NCI-H2107 (cell line): ENCODE results near the gene TFPI2.

Experiments
- DNase-seq: peaks from one replicate; lab custom pipeline; 2025; lab: John Stamatoyannopoulos, UW

The TFPI2 gene

GRCh38 chr7:93906267-93906666, 15.7 kb upstream of the TFPI2 start, which contains the start of gene GNGT1:
GNGT1 (plus strand) TSS chr7:93906567; CDS start chr7:93906747, 180 bp downstream.
- DNase-seq = no peak

- no peak for DNase-seq
Observed at GRCh38 chr7:93902777-93903423, 12.3 kb upstream of the TFPI2 start.

DNA sequence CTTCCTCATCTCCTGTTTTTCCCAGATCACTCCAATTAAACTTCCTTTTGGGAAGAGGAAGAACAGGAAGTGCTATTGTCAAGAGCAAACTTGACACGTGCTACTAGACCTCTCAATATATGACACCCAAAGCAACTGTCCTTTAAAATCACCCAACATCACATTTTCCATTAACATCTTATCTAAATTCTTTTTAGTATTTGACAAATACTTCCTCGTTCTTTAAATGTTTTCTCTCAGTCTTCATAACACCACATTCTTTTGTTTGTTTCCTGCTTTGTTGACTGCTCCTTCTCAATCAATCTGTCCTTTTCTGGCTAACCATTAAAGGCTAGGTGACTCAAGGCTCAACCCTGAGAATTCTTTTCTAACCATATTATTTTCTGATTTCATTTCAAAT, 7.1 kb upstream of the TFPI2 start:
- no peak for DNase-seq

- DNase-seq = no peak
Observed at GRCh38 chr7:93895859-93896600, 5.5 kb upstream of the TFPI2 start.

DNA sequence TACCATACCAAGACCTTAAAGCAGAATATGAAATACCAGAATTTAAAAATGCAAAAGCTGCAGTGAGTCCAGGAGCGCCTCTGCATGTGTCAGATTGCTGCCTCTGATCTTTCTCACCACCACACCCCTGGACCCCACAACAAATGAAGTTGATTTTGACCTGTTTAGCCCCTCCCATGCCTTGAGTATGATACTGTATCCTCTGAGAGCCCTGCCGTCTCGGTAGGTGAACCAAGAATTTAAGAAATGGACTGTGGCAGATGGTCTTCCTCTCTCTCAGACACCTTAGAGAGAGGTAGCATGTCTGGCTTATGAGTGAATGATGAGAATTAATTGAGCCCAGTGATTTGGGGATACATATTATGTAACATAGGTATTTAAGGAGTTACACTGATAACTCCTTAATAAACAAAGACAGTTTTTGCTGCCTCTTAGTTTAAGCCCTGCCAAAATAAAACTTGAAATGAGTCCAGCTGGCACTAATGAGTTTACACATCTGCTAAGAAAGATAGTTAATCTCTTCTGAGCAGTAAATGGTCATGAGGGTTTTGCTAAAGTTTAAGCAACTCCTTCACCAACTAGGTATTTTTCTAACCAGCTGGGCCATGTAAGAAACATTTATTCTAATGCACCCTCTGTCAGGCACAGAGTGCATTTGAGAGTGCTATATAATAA, 4.5 kb upstream of the TFPI2 start:
- no peak for DNase-seq

DNA sequence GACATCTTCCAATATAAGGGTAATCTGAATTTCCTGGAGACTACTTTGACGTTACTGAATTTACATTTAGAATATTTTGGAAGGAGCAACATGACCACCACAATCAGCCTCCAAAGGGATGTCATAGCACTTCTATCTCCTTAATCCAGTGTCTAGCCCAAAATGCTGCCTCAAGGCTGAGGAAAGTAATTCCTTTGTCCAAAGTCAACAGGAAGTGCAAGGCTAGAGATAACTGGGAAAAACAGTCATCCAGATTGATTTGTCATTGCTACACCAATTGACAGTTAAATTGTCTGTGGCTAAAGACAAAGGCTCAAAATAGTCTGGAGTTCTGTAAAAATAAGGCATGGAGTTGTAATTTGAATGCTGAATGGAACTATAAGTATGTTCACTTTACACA, 3.9 kb upstream of the TFPI2 start:
- DNase-seq = no peak

DNA sequence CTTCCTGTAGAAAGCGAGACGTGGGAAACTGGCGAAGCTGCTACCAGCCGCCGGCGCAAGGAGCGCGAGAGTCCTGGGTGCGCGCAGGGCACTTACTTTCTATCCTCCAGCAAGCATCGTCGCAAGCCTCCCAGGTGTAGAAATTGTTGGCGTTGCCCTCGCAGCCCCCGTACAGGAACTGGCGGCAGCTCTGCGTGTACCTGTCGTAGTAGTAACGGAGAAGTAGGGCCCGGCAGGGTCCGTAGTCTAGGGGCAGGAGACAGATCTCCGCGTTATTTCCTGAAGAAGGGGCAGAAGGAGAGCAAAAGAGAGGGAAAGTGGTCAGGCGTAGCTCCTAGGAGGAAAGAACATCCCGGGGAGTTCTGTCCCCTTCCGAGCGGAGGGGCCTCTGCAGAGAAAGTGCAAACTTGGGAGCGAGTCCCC, 501 bp downstream of the TFPI2 start:
- DNase-seq = no peak

GRCh38 chr7:93889261-93889660, 1.3 kb downstream of the TFPI2 start:
- DNase-seq = no peak

DNA sequence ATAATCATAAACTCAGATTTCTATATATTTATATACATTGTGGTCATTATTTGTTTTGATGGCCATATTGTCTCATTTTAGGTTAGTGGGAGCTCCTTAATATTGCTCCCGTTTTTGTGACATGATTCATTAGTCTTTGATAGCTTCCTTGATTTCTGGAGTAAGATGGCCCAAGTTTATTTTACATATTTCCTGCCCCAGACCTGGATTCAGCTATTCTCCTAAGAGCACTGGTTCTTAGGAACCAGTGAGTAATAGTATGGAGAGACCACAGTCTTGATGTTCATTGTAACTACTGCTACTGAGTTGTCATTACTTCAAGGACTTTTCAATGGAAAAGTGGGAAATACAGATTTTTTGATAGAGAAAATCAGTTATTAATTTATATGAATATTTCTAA, 6.0 kb downstream of the TFPI2 start:
- DNase-seq = no peak

DNA sequence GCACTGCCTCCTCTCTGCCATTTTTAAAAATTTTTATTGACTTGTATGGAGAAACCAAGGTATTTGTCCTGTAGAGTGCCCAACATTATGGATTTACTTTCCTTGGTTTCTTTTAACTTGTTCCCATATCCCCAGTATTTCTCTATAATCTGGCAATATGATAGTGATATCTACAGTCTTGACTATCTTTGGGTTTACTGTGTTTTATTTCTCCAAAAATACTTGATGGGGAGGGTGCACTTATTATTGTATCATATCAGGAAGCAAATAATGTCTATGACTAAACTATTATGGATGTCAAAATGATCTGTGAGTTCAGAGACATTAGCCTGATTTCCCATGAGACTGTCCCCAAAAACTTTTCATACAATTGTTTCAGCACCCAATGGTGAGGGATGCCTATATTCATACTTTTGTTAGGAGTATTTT, 6.6 kb downstream of the TFPI2 start:
- DNase-seq = no peak

DNA sequence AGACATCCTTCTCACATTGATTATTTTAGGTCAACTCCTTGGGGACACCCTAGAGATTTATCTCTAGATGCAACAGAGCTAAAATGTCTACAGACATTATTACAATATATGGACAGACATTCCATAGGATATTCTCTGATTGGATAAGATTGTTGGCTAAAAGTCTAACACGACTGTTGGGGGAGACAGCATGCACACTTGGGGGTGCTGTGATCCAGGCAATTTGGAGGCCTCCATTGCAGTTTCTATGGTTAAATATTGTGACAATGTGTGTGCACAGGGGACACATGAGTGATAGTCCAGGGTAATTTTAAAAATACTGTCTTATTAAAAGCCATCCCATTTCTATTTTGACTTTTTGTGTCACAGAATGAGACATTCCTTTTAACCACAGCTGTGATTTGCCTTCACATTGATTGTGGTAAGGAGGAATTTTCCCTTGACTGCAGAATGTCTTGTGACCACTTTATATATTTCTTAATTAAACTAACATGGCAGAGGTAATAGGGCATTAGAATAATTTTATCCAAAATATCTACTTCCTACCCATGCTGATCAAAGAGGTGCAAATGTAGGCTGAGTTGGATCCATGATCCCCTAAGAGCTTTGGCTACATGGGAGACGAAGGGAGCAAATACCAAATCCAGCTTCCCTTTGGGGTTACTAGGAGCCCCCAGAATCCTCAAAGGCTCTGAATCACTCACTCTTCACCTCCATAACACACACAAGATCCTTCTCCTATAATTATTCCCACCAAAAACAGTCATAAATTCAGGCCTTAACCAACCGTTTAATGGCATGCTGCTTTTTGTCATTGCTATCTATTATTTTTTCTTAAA, 7.3 kb downstream of the TFPI2 start:
- no peak for DNase-seq

GRCh38 chr7:93882468-93882867, 8.1 kb downstream of the TFPI2 start:
- no peak for DNase-seq

GRCh38 chr7:93879356-93879755, 11.2 kb downstream of the TFPI2 start:
- no peak for DNase-seq

- no peak for DNase-seq
Observed at GRCh38 chr7:93877742-93878141, 12.8 kb downstream of the TFPI2 start.

DNA sequence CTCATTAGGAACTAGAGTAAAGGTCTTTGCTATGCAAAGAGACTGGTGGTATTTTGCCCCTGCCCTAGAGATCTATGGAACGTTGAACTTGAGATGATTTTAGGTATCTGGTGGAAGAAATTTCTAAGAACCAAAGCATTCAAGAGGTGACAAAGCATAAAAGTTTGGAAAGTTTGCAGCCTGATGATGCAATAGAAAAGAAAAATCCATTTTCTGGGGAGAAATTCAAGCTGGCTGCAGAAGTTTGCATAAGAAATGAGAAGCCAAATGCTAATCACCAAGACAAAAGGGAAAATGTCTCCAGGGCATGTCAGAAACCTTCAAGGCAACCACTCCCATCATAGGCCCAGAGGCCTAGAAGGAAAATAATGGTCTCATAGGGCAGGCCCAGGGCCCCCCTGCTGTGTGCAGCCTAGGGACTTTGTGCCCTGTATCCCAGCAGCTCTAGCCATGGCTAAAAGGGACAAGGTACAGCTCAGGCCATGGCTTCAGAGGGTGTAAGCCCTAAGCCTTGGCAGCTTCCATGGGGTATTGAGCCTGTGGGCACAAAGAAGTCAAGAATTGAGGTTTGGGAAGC, 16.5 kb downstream of the TFPI2 start:
- no peak for DNase-seq

DNA sequence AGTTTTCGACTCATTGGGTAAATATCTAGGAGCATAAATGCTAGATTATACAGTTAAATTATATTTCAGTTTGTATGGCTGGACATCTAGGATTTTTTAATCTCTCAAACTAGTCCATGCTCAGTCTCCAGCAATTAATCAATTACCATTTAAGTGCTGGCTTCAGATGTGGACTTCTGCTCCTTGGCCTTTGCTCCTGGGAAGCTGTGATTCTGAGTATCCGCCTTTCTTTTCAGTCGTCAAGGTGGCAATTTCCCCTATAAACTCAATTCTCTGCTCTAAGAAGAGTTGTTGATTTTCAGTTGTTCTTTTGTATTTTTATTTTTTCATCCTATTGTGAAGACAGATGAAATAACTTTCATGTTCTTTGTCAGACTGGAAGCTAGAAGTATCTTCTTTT, 23.7 kb downstream of the TFPI2 start:
- no peak for DNase-seq

- DNase-seq = no peak
Observed at GRCh38 chr7:93862651-93863050, 27.9 kb downstream of the TFPI2 start.

- no peak for DNase-seq
Observed at GRCh38 chr7:93861325-93861949, 29.1 kb downstream of the TFPI2 start.

DNA sequence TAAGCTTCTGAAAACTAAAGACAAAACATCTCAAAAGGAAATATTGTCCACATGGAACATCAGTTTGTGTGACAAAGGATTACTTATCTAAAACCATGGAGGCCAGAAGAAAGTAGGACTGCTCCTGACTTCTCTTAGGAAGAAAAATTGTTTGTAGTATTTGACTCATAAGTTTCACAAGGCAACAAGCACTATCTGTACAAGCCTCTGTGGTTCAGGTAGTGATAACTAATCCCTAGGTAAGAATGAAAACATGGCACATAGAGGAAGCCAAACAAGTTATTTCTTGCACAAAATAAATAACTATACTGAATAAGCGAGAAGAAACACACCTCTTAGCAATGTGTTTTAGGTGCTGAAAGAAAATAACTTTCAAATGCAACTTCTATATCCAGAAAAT, 30.3 kb downstream of the TFPI2 start:
- no peak for DNase-seq

DNA sequence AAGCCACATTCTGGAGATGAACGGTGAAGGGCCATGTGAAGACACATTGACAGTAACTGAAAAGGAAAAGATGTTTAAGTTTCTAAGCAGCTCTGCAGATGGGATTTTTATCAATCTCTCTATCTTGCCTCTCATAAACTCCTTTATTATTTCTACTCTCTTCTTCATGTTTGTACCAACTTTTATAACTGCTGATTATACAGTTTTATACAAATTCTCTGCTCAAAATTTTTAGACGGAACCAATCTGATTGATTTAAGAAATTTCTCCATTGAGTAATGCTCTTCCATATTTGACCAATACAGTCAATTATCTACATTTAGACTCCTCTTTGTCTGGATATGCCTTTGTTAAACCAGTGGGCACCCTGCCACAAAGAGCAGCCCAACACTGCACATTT, 31.7 kb downstream of the TFPI2 start:
- DNase-seq = no peak

DNA sequence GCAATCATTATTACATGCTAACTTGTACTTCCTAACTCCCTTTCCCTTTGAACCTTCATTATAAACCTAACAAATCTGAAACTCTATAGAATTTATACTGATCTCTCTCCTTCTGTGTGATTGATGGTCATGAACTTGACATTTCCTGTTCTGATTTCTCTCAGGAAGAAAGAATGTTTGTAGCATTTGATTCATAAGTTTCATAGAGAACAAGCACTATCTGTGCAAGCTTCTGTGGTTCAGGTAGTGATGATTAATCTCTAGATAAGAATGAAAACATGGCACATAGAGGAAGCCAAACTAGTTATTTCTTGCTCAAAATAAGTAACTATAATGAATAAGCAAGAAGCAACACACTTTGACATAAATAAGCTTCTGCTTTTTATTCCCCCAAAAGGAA, 34.2 kb downstream of the TFPI2 start:
- DNase-seq = no peak
